ENCODE results near the gene TECPR1. TPM values are rescaled to one million over a fixed set of nuclear protein-coding genes. Genes with fewer than 3 reads are reported as not detected.

TECPR1 gene
- polyA plus RNA-seq, 1 experiment: 2.7 TPM

GRCh38 chr7:98177553-98177952, 74.5 kb downstream of the TECPR1 start:
- H3K4me3 ChIP-seq (ENCODE audit: low read depth, low read length): no peak overlapping the region
- H3K27me3 ChIP-seq (ENCODE audit: control insufficient read depth, insufficient read depth, low read length): no peaks in the 10 kb centered on the region
- CTCF ChIA-PET: interaction anchor here (0.9 to 6.2 kb wide), 3 partner anchors 9 to 12 kb away, joined by 3 to 50 read pairs (median 3); no protein-coding TSS in a partner anchor
- POLR2A ChIA-PET: no interaction called here
- TF ChIP-seq CTCF (IDR thresholded peaks at IDR 0.05; ENCODE audit: insufficient read depth, low read depth, low read length): no peak
- DNase-seq (ENCODE audit: low read depth): no peak
- no peaks in the 10 kb centered on the region for H3K36me3 ChIP-seq (ENCODE audit: control insufficient read depth, insufficient read depth, low read length)

GRCh38 chr7:98175260-98175940, 76.6 kb downstream of the TECPR1 start:
- ChIA-PET CTCF (interaction anchor here (2.9 kb wide), 1 partner anchor 154 kb away, joined by 10 read pairs; no protein-coding TSS in a partner anchor), POLR2A (no interaction called here)
- no peaks in the 10 kb centered on the region for H3K27me3 ChIP-seq (ENCODE audit: control insufficient read depth, insufficient read depth, low read length)
- H3K4me3 ChIP-seq (ENCODE audit: low read depth, low read length): no peak overlapping the region
- TF ChIP-seq CTCF (IDR thresholded peaks at IDR 0.05; ENCODE audit: insufficient read depth, low read depth, low read length): no peak
- 0 out of 2 replicates have a peak, but pooled peaks cover 1% of the 10 kb centered on the region for H3K36me3 ChIP-seq (ENCODE audit: control insufficient read depth, insufficient read depth, low read length)
- no peak for DNase-seq (ENCODE audit: low read depth)

GRCh38 chr7:98174334-98175259, 77.4 kb downstream of the TECPR1 start:
- no peak for DNase-seq (ENCODE audit: low read depth)
- TF ChIP-seq CTCF (IDR thresholded peaks at IDR 0.05; ENCODE audit: insufficient read depth, low read depth, low read length): no peak
- H3K36me3 ChIP-seq (ENCODE audit: control insufficient read depth, insufficient read depth, low read length): 0 out of 2 replicates have a peak, but pooled peaks cover 1% of the 10 kb centered on the region
- no peaks in the 10 kb centered on the region for H3K27me3 ChIP-seq (ENCODE audit: control insufficient read depth, insufficient read depth, low read length)
- POLR2A ChIA-PET: no interaction called here
- no peak overlapping the region for H3K4me3 ChIP-seq (ENCODE audit: low read depth, low read length)
- CTCF ChIA-PET: interaction anchor here (2.9 kb wide), 1 partner anchor 153 kb away, joined by 10 read pairs; no protein-coding TSS in a partner anchor

GRCh38 chr7:98171449-98171848, 80.6 kb downstream of the TECPR1 start:
- ChIA-PET POLR2A (no interaction called here), CTCF (interaction anchor here (10.5 kb wide), 1 partner anchor 151 kb away, joined by 291 read pairs; no protein-coding TSS in a partner anchor)
- Histone ChIP-seq H3K27me3 (ENCODE audit: control insufficient read depth, insufficient read depth, low read length) (no peaks in the 10 kb centered on the region), H3K4me3 (ENCODE audit: low read depth, low read length) (no peak overlapping the region), H3K36me3 (ENCODE audit: control insufficient read depth, insufficient read depth, low read length) (peaks cover 1% of the 10 kb centered on the region; the same call in 1 of the 2 replicates)
- no peak for DNase-seq (ENCODE audit: low read depth)
- TF ChIP-seq CTCF (IDR thresholded peaks at IDR 0.05; ENCODE audit: insufficient read depth, low read depth, low read length): no peak

GRCh38 chr7:98170966-98171365, 81.1 kb downstream of the TECPR1 start:
- no peak for TF ChIP-seq CTCF (IDR thresholded peaks at IDR 0.05; ENCODE audit: insufficient read depth, low read depth, low read length)
- DNase-seq (ENCODE audit: low read depth): no peak
- peaks cover 1% of the 10 kb centered on the region; the same call in 1 of the 2 replicates for H3K36me3 ChIP-seq (ENCODE audit: control insufficient read depth, insufficient read depth, low read length)
- no peaks in the 10 kb centered on the region for H3K27me3 ChIP-seq (ENCODE audit: control insufficient read depth, insufficient read depth, low read length)
- CTCF ChIA-PET: interaction anchor here (10.5 kb wide), 1 partner anchor 151 kb away, joined by 291 read pairs; no protein-coding TSS in a partner anchor
- H3K4me3 ChIP-seq (ENCODE audit: low read depth, low read length): no peak overlapping the region
- POLR2A ChIA-PET: interaction anchor here (0.7 kb wide), 1 partner anchor 9 kb away, joined by 4 read pairs; no protein-coding TSS in a partner anchor
